Measurements from ENCODE around the gene VDR.

GRCh38 chr12:47927346-47927745 is 22.6 kb upstream of the VDR start:
- TF ChIP-seq CTCF (IDR thresholded peaks at IDR 0.05; ENCODE audit: poor library complexity) (no peak), EZH2 (IDR thresholded peaks at IDR 0.05; ENCODE audit: borderline replicate concordance) (no peak)
